ENCODE data around the gene IMPG1. TPM values are rescaled to one million over a fixed set of nuclear protein-coding genes. Genes with fewer than 3 reads are reported as not detected.
"Not testable (repeated sequence)": the region's sequence is repeated elsewhere in the genome, so short reads cannot be mapped to it uniquely, and the experiment has no call there.

Gene IMPG1
- total RNA-seq, 4 donors from 2014 or later = not detected

- intact Hi-C loops (cut with DNase I) = no loop called here
- H3K4me3 ChIP-seq = no peak overlapping the region
Observed at GRCh38 chr6:75913040-75913439, 159.4 kb downstream of the IMPG1 start.

GRCh38 chr6:75907444-75907843 lies 165.0 kb downstream of the IMPG1 start:
- no peaks in the 10 kb centered on the region for H3K27me3 ChIP-seq
- H3K4me1 ChIP-seq = no peaks in the 10 kb centered on the region
- H3K9me3 ChIP-seq = no peaks in the 10 kb centered on the region
- no peak for DNase-seq (ENCODE audit: extremely low spot score)
- peaks cover 0 to 4% (median 0%) of the 10 kb centered on the region in 4 donors for H3K36me3 ChIP-seq
- WGBS = 90% methylated on average over 2 of the region's 2 CpGs
- no peak overlapping the region for H3K4me3 ChIP-seq
- H3K27ac ChIP-seq (replicated peaks in 1 of 4) = no peak overlapping the region
- no peak for TF ChIP-seq POLR2A (IDR thresholded peaks at IDR 0.05; ENCODE audit: low read depth)
- no peak for TF ChIP-seq CTCF (IDR thresholded peaks at IDR 0.05)
- no peak for TF ChIP-seq EP300 (IDR thresholded peaks at IDR 0.05)
- TF ChIP-seq POLR2AphosphoS5 (IDR thresholded peaks at IDR 0.05) = no peak
- intact Hi-C loops (cut with DNase I) = no loop called here

More at GRCh38 chr6:75913040-75913439, 159.4 kb downstream of the IMPG1 start:
- Histone ChIP-seq H3K27me3 (no peaks in the 10 kb centered on the region), H3K9me3 (no peaks in the 10 kb centered on the region), H3K36me3 (peaks cover 7 to 33% (median 15%) of the 10 kb centered on the region in 4 donors), H3K4me1 (no peaks in the 10 kb centered on the region), H3K27ac (replicated peaks in 1 of 4) (no peak overlapping the region)
- no peak for DNase-seq (ENCODE audit: extremely low spot score)
- TF ChIP-seq EP300 (IDR thresholded peaks at IDR 0.05) = no peak
- TF ChIP-seq POLR2AphosphoS5 (IDR thresholded peaks at IDR 0.05) = no peak
- TF ChIP-seq CTCF (IDR thresholded peaks at IDR 0.05) = no peak
- TF ChIP-seq POLR2A (IDR thresholded peaks at IDR 0.05; ENCODE audit: low read depth) = no peak

GRCh38 chr6:75906871-75907270 lies 165.6 kb downstream of the IMPG1 start:
- no peaks in the 10 kb centered on the region for H3K27me3 ChIP-seq
- TF ChIP-seq CTCF (IDR thresholded peaks at IDR 0.05) (no peak), POLR2A (IDR thresholded peaks at IDR 0.05; ENCODE audit: low read depth) (no peak), EP300 (IDR thresholded peaks at IDR 0.05) (no peak), POLR2AphosphoS5 (IDR thresholded peaks at IDR 0.05) (no peak)
- no peak overlapping the region for H3K4me3 ChIP-seq
- DNase-seq (ENCODE audit: extremely low spot score) = no peak
- no peaks in the 10 kb centered on the region for H3K9me3 ChIP-seq
- peaks cover 0 to 4% (median 0%) of the 10 kb centered on the region in 4 donors for H3K36me3 ChIP-seq
- H3K27ac ChIP-seq (replicated peaks in 1 of 4) = no peak overlapping the region
- 87% methylated on average over 3 of the region's 3 CpGs for WGBS
- intact Hi-C loops (cut with DNase I) = no loop called here
- H3K4me1 ChIP-seq = no peaks in the 10 kb centered on the region

- H3K9me3 ChIP-seq; DNase-seq (ENCODE audit: extremely low spot score); H3K36me3 ChIP-seq; H3K4me3 ChIP-seq; H3K27me3 ChIP-seq; H3K27ac ChIP-seq (replicated peaks in 1 of 4); intact Hi-C loops (cut with DNase I); H3K4me1 ChIP-seq: not testable (repeated sequence)
- WGBS = 97% methylated on average over 14 of the region's 14 CpGs
Observed at GRCh38 chr6:75905129-75905528, 167.3 kb downstream of the IMPG1 start.

GRCh38 chr6:75900216-75900615 lies 172.2 kb downstream of the IMPG1 start:
- intact Hi-C loops (cut with DNase I); H3K4me3 ChIP-seq; H3K27ac ChIP-seq (replicated peaks in 1 of 4); H3K4me1 ChIP-seq; H3K9me3 ChIP-seq; DNase-seq (ENCODE audit: extremely low spot score); H3K27me3 ChIP-seq: not testable (repeated sequence)
- H3K36me3 ChIP-seq = peaks cover 0 to 16% (median 6%) of the 10 kb centered on the region in 4 donors
- 95% methylated on average over 1 of the region's 1 CpG for WGBS

GRCh38 chr6:75896526-75896925 lies 175.9 kb downstream of the IMPG1 start:
- Histone ChIP-seq H3K9me3 (no peaks in the 10 kb centered on the region), H3K27me3 (no peaks in the 10 kb centered on the region), H3K4me3 (no peak overlapping the region), H3K4me1 (no peaks in the 10 kb centered on the region), H3K27ac (replicated peaks in 1 of 4) (no peak overlapping the region), H3K36me3 (peaks cover 2 to 23% (median 10%) of the 10 kb centered on the region in 4 donors)
- DNase-seq (ENCODE audit: extremely low spot score) = no peak
- 95% methylated on average over 3 of the region's 3 CpGs for WGBS
- TF ChIP-seq POLR2AphosphoS5 (IDR thresholded peaks at IDR 0.05) = no peak
- no peak for TF ChIP-seq CTCF (IDR thresholded peaks at IDR 0.05)
- no peak for TF ChIP-seq EP300 (IDR thresholded peaks at IDR 0.05)
- no peak for TF ChIP-seq POLR2A (IDR thresholded peaks at IDR 0.05; ENCODE audit: low read depth)
- intact Hi-C loops (cut with DNase I) = no loop called here
